Smooth muscle cell of the brain vasculature (primary cell): ENCODE results near the gene TBXAS1.

Experiments
- DNase-seq: peaks from one replicate; pipeline ENCODE4 v3.0.0-alpha.2; 2012; ENCODE audit warnings: low read depth, low spot score

The TBXAS1 gene

GRCh38 chr7:139829025-139829774 lies at the start of gene TBXAS1:
TSS of gene TBXAS1 (plus strand) at chr7:139829264. CDS start at chr7:139829391, 127 bp downstream.
- no peak for DNase-seq

GRCh38 chr7:139782932-139783331 lies 46.1 kb upstream of the TBXAS1 start:
- DNase-seq: no peak

GRCh38 chr7:139783647-139784385 lies 45.2 kb upstream of the TBXAS1 start:
- DNase-seq: no peak

GRCh38 chr7:139784648-139785047 lies 44.4 kb upstream of the TBXAS1 start:
- no peak for DNase-seq

- DNase-seq: no peak
Observed at GRCh38 chr7:139791316-139791715, 37.7 kb upstream of the TBXAS1 start.

GRCh38 chr7:139797607-139798006 lies 31.5 kb upstream of the TBXAS1 start:
- DNase-seq: no peak

- DNase-seq: no peak
Observed at GRCh38 chr7:139798221-139798620, 30.8 kb upstream of the TBXAS1 start.

GRCh38 chr7:139798892-139799291 lies 30.2 kb upstream of the TBXAS1 start:
- no peak for DNase-seq

GRCh38 chr7:139799586-139799985 lies 29.5 kb upstream of the TBXAS1 start:
- DNase-seq: no peak

- DNase-seq: no peak
Observed at GRCh38 chr7:139804571-139804970, 24.5 kb upstream of the TBXAS1 start.

GRCh38 chr7:139807009-139807408 lies 22.1 kb upstream of the TBXAS1 start:
- no peak for DNase-seq

GRCh38 chr7:139808427-139808826 lies 20.6 kb upstream of the TBXAS1 start:
- DNase-seq: no peak

- no peak for DNase-seq
Observed at GRCh38 chr7:139808846-139809442, 20.1 kb upstream of the TBXAS1 start.

GRCh38 chr7:139811066-139811465 lies 18.0 kb upstream of the TBXAS1 start:
- no peak for DNase-seq

- no peak for DNase-seq
Observed at GRCh38 chr7:139813151-139813550, 15.9 kb upstream of the TBXAS1 start.

GRCh38 chr7:139813689-139814088 lies 15.4 kb upstream of the TBXAS1 start:
- no peak for DNase-seq

GRCh38 chr7:139817249-139817648 lies 11.8 kb upstream of the TBXAS1 start:
- DNase-seq: no peak

- DNase-seq: no peak
Observed at GRCh38 chr7:139820089-139820488, 9.0 kb upstream of the TBXAS1 start.

GRCh38 chr7:139821349-139822105 lies 7.5 kb upstream of the TBXAS1 start:
- no peak for DNase-seq

- no peak for DNase-seq
Observed at GRCh38 chr7:139822855-139823254, 6.2 kb upstream of the TBXAS1 start.

GRCh38 chr7:139823959-139824521 lies 5.0 kb upstream of the TBXAS1 start:
- DNase-seq: no peak
